Natural killer cell treated with Interleukin-12 subunit alpha and Interleukin-12 subunit beta and Interleukin-15 and Interleukin-18, amount 100 ng/mL, for 72 hours (primary cell): ENCODE data around the gene AGAP1. TPM values are rescaled to one million over a fixed set of nuclear protein-coding genes. Genes with fewer than 3 reads are reported as not detected.

Experiments
- ATAC-seq, 2 donors: fragments of 150-1000 bp; cut with Tn5 transposase in 1 of 2; sonication (Bioruptor Pico), chemical (Tn5 transposase) in 1 of 2; 2 replicates each; pipeline ENCODE4 v1.10.0; 2021
- DNase-seq: peaks from one replicate; pipeline ENCODE4 v3.0.0; 2022; ENCODE audit warnings: low spot score
- H3K27ac Mint-ChIP-seq, 2 donors: 1 replicate in 1 of 2; 2 replicates in 1 of 2; pipeline ENCODE4 v1.8.0; 2022; ENCODE audit warnings: mixed read lengths in 2 of 2, mild to moderate bottlenecking in 1 of 2, moderate library complexity in 1 of 2
- H3K27me3 Mint-ChIP-seq, 2 donors: 1 replicate in 1 of 2; 2 replicates in 1 of 2; pipeline ENCODE4 v1.8.0; 2022; ENCODE audit warnings: mixed read lengths in 2 of 2
- H3K36me3 Mint-ChIP-seq: one replicate; pipeline ENCODE4 v1.8.0; 2022; ENCODE audit warnings: mixed read lengths
- H3K4me1 Mint-ChIP-seq, 2 donors: 1 replicate in 1 of 2; 2 replicates in 1 of 2; pipeline ENCODE4 v1.8.0; 2022; ENCODE audit warnings: low read depth in 2 of 2, mixed read lengths in 2 of 2, mild to moderate bottlenecking in 1 of 2
- H3K4me3 Mint-ChIP-seq: one replicate; pipeline ENCODE4 v1.8.0; 2022; ENCODE audit warnings: mixed read lengths
- H3K9me3 Mint-ChIP-seq: 2 replicates; pipeline ENCODE4 v1.8.0; 2022; ENCODE audit warnings: mixed read lengths
- total RNA-seq, 2 donors: library from RNA; stranded (reverse); gene quantifications; one replicate each; pipeline ENCODE4 v1.2.3, GENCODE V29; 2022

The AGAP1 gene
- total RNA-seq, 2 donors from 2014 or later = 5.2 to 7.4 TPM

DNA sequence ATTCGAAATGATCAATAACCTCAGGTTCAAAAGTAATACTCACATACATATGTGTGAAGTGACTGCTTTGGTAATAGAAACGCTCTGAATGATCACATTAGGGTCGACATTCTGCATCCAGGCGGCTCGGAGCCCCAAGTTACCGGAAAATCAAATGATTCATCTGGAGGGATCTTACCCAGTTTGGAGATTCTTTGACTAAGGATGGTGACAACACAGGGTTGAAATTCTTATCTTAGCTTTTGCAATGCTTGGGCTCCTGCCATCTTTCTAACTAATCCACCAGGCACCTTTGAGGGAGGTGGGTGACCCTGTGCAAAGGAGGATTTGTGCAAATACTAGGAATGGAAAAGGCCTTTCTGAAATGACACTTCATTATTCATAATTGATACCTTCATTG is 663.5 kb downstream of the AGAP1 start:
- Mint-ChIP-seq H3K27ac (no peak overlapping the region), H3K36me3 (peaks cover 6% of the 10 kb centered on the region), H3K4me1 (no peaks in the 10 kb centered on the region), H3K27me3 (peaks cover 37 to 43% of the 10 kb centered on the region in 2 donors), H3K4me3 (no peak overlapping the region), H3K9me3 (no peaks in the 10 kb centered on the region)
- DNase-seq (no peak), ATAC-seq (no peak)

DNA sequence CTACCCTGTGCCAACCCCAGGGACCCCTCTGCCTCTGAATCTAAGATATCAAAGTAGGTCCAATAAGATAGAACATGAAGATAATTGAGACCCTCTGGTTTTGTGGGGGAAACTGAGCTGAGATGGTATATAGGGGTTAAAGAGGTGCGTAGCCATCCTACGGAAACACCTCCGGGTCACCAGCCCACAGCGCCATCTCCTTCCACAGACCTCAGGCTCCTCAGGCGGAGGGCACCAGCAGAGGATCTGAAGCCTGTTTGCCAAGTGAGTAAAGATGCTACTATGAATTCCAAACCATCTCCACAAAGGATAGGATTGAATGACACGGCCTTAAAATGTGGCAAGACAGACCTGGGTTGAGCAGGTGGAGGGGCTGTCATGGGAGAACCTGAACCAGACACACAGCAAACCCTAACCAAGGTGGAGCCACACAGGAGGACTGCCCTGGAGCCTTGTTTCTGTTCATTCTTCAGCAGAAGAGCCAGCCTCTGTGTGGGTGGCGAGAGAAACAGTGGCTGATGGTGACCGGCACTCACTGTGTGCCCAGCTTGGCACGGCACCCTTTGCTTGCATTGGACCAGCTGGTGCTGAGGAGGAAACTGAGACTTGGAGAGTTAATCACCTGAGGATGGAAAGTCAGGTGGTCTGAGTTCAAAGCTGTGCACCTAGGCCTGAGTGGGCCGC is 664.1 kb downstream of the AGAP1 start:
- Mint-ChIP-seq H3K27me3 (peaks cover 37 to 43% of the 10 kb centered on the region in 2 donors), H3K36me3 (peaks cover under 1% of the 10 kb centered on the region), H3K27ac (no peak overlapping the region), H3K4me3 (no peak overlapping the region), H3K9me3 (no peaks in the 10 kb centered on the region), H3K4me1 (no peaks in the 10 kb centered on the region)
- DNase-seq (no peak), ATAC-seq (no peak)

DNA sequence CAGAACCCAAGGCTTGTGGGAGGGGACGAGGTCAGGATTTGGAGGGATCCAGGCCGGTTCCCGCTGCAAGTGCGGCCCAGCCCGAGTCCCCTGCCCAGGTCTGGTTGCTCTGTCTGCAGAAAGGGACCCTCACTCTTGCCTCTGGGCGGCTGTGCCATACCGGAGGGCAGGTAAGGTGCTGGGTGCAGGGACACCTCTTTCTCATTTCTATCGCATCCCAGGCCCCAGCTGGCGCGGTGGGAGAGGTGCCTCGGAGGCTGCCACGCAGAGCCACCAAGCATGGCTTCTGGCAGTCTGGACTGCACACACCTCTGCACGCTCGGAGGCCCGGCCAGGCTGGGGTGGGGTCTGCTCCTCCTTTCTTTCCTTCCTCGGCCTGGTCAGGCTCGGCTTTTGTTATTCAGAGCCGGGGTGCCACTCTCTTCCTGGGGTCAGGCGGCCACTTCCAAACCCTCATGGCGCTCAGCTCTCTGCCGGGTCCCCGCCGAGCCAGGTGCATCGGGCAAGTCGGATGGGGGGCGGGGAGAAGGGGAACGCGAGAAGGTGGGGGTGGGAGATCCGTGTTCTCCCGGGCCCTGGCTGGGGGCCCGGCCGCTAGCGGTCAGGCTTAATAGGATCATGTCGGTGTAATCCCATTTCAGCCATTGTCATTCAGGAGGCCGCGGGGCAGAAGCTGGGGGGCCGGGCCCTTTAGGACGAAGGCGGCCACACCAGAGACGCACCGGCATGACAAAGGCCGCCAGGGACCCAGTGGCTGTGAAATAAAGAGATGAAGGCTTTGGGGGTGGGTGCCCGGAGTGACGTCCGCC is 665.3 kb downstream of the AGAP1 start:
- Mint-ChIP-seq H3K36me3 (no peaks in the 10 kb centered on the region), H3K4me3 (no peak overlapping the region), H3K27me3 (peaks cover 28 to 41% of the 10 kb centered on the region in 2 donors), H3K9me3 (no peaks in the 10 kb centered on the region), H3K4me1 (no peaks in the 10 kb centered on the region), H3K27ac (no peak overlapping the region)
- ATAC-seq (no peak), DNase-seq (no peak)

DNA sequence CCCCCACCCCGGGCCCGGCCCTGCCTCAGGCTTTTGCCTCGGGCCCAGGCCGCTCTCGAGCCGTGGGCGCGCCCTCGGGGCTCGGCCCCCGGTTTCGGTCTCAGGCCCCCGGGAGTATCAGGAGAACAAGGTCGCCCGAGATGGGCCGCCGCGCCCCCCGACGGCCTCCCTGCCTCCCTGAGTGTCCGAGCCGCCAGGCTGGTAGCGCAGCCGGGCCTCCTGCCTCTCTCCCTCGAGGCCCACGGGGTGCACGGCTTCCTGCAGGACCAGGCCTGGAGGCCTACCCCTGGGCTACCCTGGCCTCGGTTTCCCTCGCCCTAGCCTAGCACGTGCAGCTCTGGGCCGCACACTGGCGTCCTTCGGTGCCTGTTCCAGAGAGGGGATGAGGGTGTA is 665.9 kb downstream of the AGAP1 start:
- no peak for ATAC-seq
- no peaks in the 10 kb centered on the region for H3K9me3 Mint-ChIP-seq

DNA sequence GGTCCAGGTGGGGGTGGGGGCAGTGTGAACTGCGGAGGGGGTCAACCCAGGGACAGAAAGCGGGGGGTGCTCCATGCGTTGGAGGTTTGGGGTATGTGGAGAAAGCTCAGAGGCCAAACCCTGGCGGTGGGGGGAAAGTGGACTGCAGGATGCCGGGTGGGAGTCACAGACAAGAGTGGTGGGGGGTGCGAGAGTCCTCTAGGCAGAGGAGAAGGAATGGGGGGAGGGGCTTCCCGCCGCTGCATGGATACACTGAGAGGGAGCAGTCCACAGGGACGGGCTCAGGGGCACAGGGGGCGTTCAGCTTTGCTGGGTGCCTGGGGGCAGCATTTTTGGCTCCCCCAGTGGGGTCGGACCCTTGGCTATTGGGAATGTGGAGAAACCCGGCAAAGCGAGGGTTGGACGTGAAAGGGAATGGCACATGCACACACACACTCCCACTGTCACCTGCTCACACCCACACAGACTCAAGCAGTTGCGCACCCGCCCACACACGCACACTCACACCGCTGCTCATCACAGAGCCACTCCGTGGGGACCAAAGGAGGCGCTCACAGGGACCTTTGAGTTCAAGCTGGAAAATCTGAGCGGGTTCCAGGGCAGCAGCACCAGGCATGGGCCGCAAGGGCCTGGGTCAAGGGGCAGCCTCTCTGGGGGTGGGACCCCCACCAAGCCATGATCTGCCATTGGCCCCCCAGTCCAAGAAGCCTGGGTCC is 666.7 kb downstream of the AGAP1 start:
- no peaks in the 10 kb centered on the region for H3K36me3 Mint-ChIP-seq
- DNase-seq (no peak), ATAC-seq (no peak)
- no peaks in the 10 kb centered on the region for H3K9me3 Mint-ChIP-seq
- H3K4me1 Mint-ChIP-seq = peaks cover 0 to 2% of the 10 kb centered on the region in 2 donors
- H3K4me3 Mint-ChIP-seq = no peak overlapping the region
- H3K27me3 Mint-ChIP-seq = peaks cover 24 to 35% of the 10 kb centered on the region in 2 donors
- H3K27ac Mint-ChIP-seq = no peak overlapping the region

More for the DNA sequence above, 665.9 kb downstream of the AGAP1 start:
- Mint-ChIP-seq H3K4me1 (peaks cover 0 to 1% of the 10 kb centered on the region in 2 donors), H3K27ac (no peak overlapping the region), H3K36me3 (no peaks in the 10 kb centered on the region), H3K4me3 (no peak overlapping the region), H3K27me3 (peaks cover 25 to 38% of the 10 kb centered on the region in 2 donors)
- DNase-seq = no peak

DNA sequence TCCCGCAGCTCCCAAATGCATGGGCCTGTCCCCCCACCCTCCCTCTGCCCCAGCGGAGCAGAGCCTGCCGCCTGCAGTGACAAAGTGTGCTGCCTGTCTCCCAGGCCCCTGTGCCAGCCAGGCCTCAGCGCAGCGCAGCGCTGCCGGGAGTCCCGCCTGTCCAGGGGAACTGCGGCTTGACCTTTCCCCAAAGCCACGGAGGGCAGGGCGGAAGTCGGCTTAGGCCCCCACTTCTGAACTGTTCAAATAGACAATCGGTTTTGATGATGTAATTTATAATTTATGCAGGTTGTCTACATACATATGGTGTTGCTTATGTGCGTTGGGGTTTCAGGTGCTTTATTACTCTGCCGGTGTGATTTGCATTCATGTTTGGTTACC is 667.2 kb downstream of the AGAP1 start:
- no peak overlapping the region for H3K27ac Mint-ChIP-seq

DNA sequence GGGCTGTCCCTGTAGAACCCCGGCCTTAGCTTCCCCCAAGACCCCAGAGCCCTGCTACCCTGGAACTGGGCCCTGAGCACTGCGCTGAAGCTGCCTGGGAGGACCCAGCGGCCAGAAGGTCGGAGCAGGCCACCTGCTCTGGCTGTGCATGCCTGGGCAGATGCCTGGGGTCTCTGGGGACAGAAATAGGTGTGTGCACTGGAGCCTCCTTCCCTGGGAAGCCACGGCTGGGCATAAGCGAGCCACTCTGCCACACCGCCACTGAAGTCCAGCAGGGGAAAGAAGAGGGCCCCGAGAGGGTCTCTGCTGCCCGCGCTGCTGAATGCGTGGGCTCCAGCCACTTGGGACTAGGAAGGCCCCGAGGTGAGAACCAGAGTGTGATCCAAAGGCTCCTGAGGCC is 667.7 kb downstream of the AGAP1 start:
- Mint-ChIP-seq H3K36me3 (no peaks in the 10 kb centered on the region), H3K27me3 (peaks cover 31 to 39% of the 10 kb centered on the region in 2 donors), H3K9me3 (no peaks in the 10 kb centered on the region), H3K4me3 (no peak overlapping the region), H3K27ac (no peak overlapping the region), H3K4me1 (peaks cover 0 to 7% of the 10 kb centered on the region in 2 donors)
- no peak for ATAC-seq
- DNase-seq = no peak

More for the DNA sequence above, 667.2 kb downstream of the AGAP1 start:
- H3K4me1 Mint-ChIP-seq = peaks cover 0 to 2% of the 10 kb centered on the region in 2 donors
- H3K27me3 Mint-ChIP-seq = peaks cover 27 to 35% of the 10 kb centered on the region in 2 donors
- no peak overlapping the region for H3K4me3 Mint-ChIP-seq
- ATAC-seq (no peak), DNase-seq (no peak)
- no peaks in the 10 kb centered on the region for H3K9me3 Mint-ChIP-seq
- H3K36me3 Mint-ChIP-seq = no peaks in the 10 kb centered on the region

DNA sequence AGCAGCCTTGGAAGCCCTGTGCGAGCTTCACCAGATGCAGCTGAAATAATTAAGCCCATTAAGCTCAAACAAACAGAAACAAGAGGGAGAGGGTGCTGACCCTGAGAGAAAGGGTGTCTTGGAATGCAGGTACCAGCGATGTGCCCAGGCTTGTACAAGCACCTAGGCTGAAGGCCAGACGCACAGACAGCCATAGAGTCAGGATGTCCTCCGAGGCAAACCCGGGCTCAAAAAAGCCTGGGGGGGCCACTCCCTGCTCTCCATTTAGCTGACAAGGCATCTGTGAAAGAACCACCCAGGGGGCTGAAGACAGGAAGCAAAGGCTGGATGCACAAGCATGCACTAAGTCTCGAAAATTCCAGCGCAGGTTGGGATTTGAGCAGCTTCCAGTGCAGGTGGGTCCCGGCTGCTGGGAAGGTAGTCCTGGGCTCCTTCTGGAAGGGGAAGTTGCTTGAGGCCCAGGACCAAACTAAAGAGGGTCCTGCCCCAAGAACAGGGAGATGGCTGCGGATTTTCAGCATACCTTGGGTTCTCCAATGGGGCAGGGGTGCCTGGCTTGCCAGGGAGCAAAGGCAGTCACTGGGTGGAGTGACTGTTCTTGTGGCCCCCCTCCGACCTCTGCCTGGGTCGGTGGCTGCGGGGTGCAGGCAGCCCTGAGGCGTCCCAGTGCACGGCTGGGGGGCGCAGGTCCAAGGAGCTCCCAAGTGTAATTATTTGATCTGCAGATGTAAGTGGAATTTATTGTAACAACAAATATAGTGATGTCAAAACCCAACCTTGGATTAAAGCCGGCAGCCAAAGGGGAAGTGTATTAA is 668.4 kb downstream of the AGAP1 start:
- no peak for ATAC-seq
- no peak overlapping the region for H3K4me3 Mint-ChIP-seq
- H3K27me3 Mint-ChIP-seq = peaks cover 35 to 41% of the 10 kb centered on the region in 2 donors
- H3K9me3 Mint-ChIP-seq = no peaks in the 10 kb centered on the region
- DNase-seq = no peak
- H3K36me3 Mint-ChIP-seq = no peaks in the 10 kb centered on the region
- peaks cover 0 to 10% of the 10 kb centered on the region in 2 donors for H3K4me1 Mint-ChIP-seq
- no peak overlapping the region for H3K27ac Mint-ChIP-seq

DNA sequence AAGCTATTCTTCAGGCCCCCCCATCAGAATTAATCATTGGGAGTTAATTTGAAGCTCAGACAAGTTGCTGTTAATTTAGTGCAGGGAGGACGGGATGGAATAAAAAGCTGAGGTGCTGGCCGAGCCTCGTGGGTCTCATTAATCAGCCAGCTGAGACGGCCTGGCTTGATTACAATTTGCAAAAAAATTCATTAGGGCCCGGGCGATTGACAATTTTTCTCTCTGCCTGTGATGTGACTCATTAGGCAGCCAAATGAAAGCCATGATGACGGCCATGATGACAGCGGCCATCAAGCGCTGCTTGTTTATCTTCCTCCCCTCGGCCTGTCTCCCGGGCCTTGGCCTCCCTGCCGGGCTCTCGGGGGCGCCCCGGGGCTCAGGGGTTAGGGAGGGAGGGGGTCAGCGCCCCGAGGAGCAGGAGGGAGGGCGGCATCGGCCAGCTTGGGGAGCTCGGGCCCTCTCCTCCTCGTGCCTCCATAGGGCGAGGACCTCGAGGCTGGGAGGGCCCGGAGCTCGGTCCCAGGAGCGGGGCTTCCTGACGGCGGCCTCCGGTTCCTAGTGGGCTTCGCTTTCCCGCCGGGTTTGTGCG is 669.1 kb downstream of the AGAP1 start:
- Mint-ChIP-seq H3K27ac (no peak overlapping the region), H3K4me1 (peaks cover 0 to 10% of the 10 kb centered on the region in 2 donors), H3K4me3 (no peak overlapping the region), H3K36me3 (no peaks in the 10 kb centered on the region), H3K9me3 (no peaks in the 10 kb centered on the region), H3K27me3 (peaks cover 27 to 34% of the 10 kb centered on the region in 2 donors)
- ATAC-seq = no peak
- DNase-seq = no peak

DNA sequence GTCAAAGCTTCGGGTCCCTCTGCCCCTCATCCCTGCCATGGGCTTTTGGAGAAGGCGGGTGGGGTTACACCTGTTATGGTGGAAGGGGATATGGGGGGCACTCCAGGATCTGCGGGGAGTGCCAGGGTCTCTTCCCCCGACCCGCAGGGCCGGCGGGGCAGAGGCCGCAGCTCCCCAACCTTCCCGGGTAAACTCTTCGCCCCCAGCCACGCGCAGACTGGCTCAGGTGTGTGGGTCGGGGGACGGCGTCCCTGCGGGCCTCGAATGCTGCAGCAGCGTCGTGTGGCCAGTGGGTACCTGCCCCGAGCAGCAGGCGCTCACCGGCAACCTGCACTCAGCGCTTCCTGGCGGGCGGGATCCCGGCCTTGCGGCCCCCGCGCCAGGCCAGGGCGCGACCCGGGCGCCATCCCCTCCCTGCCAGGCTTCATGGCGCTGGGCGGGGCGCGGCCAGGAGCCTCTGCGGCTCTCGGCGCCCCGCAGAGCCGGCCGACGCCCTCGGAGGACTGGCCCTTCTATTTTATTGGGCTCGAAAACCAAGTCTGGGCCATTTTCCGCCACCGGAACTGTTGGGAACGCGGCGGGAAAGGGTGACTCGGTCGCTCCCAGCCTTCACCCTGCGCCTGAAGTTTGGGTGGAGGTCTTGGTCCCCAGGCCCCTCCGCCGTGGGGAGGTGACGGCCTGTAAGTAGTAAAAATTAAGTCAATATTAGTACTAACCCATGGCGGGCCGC is 669.8 kb downstream of the AGAP1 start:
- H3K4me3 Mint-ChIP-seq = no peak overlapping the region

DNA sequence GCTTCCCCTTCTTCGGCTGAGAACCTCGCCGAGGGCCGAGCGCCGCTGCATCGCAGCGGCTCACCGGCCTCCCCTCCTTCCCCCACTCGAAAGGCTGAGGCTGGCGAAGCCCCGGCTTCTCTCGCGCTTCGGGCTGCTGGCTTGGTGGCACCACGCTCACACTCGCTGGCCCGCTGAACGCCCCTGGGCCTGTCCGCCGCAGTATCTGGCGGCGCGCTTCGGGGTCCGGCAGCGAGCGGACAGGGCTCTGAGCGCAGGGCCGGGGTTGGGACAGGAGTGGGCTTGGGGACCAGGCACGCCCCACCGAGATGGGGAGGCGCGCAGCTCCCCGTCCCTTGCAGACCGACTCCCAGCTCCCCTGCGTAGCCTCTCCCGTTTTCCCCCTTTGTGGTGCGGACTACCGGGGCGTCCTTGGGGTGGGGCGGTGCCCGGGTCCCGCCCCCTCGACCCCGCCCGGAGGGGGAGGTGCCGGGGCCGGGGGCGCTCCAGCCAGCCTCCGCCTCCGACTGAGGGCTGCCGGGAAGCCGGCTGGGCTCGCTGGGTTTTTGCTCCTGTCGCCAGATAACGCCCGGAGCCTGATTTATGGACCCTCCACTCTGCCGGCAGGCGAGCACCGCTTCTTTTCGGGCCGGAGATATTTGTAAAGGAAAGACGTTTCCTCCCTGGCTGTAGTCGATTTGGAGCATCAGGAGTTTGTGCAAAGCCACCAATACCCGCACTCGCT is 670.5 kb downstream of the AGAP1 start:
- peaks cover 25 to 28% of the 10 kb centered on the region in 2 donors for H3K27me3 Mint-ChIP-seq
- H3K9me3 Mint-ChIP-seq = no peaks in the 10 kb centered on the region
- H3K4me3 Mint-ChIP-seq = no peak overlapping the region
- ATAC-seq (no peak), DNase-seq (no peak)
- peaks cover 0 to 10% of the 10 kb centered on the region in 2 donors for H3K4me1 Mint-ChIP-seq
- H3K36me3 Mint-ChIP-seq = no peaks in the 10 kb centered on the region
- no peak overlapping the region for H3K27ac Mint-ChIP-seq

More for the DNA sequence above, 669.8 kb downstream of the AGAP1 start:
- Mint-ChIP-seq H3K9me3 (no peaks in the 10 kb centered on the region), H3K27me3 (peaks cover 21 to 28% of the 10 kb centered on the region in 2 donors), H3K36me3 (no peaks in the 10 kb centered on the region), H3K4me1 (peaks cover 0 to 10% of the 10 kb centered on the region in 2 donors), H3K27ac (no peak overlapping the region)
- no peak for ATAC-seq
- no peak for DNase-seq
